HG02759 (cell line): ENCODE measurements around the gene DIDO1.
"Not testable (repeated sequence)": the region's sequence is repeated elsewhere in the genome, so short reads cannot be mapped to it uniquely, and the experiment has no call there.

ENCODE experiments used
- ATAC-seq: cut with Tn5 transposase; IDR thresholded peaks from one replicate; pipeline ENCODE4 v1.9.1; 2021; ENCODE audit warnings: mild to moderate bottlenecking, moderate library complexity; ENCODE audit not compliant: unreplicated experiment

The DIDO1 gene

DNA sequence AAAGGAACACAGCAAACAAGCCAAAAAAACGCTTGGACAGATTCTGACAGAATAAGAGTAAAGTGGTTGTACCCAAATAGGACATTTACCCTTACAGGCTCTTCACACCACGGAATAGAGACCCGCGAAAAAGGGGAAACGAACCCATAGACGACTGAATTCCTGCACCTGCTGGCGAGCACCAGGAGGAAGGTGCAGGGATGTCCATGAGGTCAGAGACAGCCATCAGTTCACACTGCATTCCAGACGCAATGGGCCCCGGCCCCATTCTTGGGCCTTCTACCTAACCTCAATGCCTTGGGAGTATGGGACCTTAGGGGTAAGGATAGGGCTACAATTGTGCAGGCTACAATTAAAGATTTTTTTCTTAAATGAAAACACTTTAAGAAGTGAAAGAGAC is 5.2 kb upstream of the DIDO1 start:
- ATAC-seq = no peak

DNA sequence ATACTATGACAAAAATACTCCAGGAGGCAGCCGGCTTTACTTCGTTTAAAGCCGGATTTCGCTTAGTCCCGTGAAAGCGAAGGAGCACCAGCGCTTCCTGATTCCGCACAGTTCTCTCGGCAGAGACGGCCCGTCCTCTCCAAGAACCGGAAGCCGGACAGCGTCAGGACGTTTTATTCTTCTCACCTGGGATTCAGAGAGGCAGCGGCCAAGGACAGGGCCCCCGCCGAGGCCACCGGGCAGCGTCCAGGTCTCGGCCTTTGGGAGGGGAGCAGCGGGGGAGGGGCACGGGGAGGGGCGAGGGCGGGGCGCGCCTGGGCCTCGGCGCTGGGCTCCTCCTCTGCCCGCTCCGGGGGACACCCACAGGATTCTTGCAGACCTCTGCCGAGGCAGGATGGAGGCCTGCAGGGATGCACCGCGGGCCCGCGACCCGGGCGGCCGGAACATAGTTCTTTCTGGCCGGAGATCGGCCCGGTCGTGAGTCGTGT is 2.8 kb upstream of the DIDO1 start:
- ATAC-seq = peak; percentile 24

DNA sequence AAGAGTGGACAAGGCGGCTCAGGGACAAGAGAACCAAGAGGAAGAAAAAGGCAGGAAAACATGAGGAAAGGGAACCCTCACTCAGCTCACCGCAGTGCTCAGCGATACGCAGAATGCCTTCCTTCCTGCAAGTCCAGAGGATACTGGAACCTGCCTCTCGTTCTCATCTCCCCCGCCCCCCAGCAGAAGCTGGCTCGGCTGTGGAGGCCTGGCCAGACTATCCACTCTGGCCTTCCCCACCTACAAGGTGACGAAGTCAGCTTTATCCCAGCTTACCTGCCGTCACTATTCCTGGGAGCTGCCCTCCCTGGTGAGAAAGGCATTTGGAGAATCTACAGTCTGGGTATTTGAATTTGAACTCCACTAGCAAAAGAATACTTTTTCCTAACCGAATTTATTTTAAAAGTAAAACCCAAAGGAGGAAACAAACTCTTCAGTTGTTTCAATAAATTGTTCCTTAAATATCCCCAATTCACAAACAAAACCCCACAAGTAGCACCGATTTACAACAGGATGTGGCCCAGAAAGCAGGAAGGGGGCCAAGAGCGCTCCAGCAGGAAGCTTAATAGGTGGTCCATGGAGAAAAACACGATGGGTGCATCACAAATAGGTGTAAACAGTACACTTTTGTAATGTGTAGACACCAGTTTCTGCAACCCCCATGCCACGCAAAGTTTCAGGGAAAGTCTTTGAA is 2.1 kb upstream of the DIDO1 start:
- ATAC-seq = no peak

DNA sequence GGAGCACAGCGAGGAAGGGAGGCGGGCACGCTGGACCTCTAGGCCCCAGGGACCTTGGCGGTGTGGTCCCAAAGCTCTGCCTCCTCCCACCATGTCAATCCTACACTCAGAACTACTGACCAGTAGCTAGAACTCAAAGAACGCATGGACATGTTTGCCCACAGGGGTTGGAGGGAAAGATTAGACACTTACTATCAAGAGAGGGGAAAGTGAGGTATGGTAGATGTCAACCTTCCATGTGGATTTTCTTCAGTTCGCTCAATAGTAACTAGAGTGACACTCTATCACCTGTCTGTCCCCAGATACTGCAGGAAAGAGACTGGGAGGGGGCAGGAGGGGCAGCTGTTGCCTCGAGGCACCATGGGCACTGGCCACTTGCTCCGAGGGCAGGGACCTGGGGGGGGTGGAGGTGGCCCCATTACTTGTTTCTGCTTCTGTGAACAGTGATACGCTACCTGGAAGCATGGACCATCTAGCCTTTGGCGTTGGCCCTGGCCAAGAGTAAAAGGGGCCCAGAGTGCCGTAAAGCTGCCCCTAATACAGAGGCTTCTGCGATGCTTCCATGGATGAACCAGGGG is 912 bp upstream of the DIDO1 start:
- ATAC-seq = no peak

DNA sequence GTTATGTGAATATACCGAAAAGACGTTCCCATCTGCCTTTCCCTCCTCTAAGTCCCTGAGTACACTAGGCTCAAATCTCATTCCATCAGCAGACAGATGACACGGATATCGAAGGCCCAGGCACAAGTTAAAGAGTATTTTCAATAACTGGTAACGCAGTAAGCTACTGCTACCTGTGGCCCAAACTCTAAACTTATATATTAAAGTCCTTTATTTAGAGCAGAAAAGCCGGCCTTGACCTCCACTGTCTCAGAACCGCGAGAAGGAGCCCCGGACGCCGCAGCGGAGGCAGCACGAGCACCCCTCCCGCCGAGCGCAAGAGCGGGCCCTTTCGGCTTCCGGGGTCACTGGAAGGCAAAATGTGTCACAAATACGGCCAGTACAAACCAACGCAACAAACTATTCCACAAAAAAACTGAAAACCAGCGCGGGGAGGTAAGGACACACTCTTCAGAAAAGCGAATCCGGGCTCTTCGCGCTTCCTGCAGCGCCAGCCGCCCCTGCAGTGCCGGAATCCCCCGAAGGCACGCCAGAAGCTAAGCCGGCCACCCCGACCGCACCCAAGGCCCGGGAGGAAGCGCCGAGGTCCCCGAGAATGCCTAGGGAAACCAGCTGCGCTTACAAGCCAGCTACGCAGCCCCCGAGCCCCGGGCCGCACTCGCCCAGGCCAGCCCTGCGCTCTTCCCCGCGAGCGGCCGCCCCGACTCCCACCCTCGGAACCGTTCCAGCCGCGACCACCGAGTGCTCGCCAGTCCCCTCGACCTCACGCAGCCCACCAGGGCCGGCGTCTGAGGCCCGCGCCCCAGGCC is 681 bp downstream of the DIDO1 start:
- peak; percentile 2 for ATAC-seq

DNA sequence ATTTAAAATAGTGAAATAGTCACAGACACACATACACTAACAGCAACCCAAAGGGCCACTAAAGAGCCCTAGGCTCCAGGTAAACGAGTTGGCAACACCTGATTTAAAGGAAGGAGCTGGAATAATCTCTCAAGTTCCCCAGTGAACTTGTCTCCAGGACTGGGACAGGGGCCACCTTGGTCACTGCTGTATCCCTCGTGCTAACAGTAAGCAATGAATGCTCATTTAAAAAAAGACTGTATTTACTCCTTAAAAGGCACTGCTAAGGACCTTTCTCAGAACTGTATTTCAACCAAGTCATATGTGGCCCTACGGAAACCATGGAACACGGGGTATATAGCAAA is 1.3 kb downstream of the DIDO1 start:
- no peak for ATAC-seq

DNA sequence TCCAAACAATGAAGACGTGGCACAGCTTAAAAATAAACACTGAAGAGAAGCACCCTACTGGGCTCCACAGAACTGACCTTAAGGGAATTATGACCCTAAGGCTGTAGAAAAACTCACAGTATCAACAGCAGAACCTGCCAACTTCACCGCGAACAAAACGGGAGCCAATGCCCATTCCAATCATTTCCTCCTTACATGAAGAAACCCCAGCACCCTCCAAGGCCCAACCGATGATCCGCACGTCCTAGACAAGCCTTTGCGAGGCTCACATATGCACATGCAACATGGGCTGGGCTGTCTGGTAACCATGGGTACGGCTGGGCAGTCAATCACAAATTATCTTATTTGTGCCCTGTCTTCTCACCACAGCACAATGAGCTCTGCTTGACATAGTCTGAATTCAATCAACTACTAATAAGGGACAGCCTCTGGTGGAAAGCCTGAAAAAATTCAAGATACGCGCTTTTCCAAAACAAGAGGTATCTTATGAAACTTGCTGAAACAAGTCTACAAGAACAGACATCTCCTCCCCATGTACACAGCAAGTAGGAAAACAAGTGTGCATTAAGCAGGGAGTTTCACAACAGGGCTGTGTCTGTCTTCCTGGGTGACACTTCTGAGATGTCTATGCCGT is 1.7 kb downstream of the DIDO1 start:
- ATAC-seq = no peak

DNA sequence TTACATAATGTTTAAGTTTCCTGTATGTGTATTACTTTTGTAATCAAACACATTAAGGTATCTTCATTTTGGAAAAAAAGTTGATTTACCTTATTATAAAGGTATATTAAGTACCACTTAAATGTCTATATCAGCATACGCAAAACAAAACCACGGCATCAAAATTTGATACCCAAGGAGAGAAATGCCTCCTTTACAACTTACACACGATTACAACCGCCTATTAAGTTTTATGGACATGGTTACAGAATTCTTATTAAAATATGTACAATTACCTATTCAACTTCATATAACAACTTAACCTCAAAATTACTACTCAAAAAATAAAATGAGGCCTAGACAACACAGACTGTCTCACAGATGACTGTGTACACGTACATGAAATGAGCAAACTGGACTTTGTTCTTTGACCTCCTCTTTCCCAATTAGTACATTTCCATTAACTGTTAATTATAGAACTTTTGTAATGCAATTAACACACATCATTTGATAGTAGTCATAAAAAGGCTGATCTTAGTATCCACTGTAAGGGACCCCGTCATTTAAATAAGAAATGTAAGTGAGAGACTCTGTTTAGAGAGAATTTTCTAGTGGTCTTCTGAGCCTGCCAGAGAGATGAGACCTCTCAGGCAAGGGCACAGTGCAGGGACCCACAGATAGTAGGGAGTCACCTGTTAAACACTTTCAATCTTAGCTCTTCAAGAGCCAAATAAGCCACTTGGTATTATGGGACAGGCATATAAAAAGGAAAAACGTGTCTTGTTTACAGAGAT is 2.5 kb downstream of the DIDO1 start:
- ATAC-seq = no peak

DNA sequence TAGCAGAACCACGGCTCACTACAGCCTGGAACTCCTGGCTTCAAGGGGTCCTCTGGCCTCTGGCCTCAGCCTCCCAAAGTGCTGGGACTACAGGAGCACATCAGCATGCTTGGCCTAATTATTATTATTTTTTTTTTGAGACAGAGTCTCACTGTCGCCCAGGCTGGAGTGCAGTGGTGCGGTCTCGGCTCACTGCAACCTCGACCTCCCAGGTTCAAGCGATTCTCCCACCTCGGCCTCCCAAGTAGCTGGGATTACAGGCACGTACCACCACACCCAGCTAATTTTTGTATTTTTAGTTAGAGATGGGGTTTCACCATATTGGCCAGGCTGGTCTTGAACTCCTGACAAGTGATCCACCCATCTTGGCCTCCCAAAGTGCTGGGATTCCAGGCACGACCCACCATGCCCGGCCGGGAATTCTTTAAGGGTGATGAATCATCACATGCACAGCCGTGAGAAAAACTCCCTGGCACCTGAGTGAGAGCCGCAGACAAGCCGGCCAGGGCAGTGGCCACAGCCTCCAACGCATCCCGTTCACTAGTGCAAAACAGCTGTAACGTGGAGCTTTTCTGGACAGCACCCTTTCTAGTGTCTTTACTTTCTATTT is 3.1 kb downstream of the DIDO1 start:
- ATAC-seq = not testable (repeated sequence)

DNA sequence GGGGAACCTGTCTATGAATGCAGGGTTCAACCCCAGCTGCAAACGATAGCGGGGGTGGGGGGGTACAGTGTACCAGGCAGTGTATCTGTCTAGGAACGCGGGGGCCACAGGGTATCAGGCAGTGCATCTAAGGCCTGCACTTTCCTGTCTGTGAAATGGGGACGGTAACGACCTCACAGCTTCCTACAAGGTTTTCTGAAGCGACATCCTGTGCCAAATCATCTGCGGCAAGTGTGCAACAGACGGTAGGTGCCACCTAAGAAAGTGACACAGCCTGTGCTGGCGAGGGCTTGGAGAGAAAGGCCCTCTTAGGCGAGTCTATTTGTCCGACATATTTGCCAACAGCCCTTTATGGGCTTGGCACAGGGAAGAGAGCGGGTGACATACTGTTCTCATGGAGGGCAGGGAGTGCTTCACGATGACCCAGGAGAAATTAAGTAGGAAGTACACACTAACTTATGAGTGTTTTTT is 3.8 kb downstream of the DIDO1 start:
- no peak for ATAC-seq

DNA sequence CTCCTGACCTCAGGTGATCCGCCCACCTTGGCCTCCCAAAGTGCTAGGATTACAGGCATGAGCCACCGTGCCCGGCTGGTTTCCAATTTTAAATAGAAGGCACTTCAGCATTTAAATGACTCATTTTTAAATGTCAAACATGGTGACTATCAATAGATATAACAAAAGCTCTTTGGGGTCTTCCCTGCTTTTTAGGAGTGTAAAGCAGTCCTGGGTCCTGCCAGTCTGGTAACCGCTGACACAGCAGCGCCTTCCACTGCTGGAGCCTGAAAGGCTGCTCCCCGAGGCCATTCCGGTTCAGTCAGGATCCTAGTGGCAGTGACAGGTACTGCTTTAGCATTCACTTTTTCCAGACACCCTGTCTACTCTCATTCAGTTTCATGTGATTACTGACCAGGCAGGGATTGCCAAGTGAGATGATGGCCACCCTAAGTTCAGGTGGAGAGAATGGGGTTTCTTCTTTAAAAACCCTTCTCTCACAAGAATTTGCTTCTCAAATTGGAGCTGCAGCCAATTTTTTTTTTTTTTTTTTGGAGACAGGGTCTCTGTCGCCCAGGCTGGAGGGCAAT is 5.1 kb downstream of the DIDO1 start:
- no peak for ATAC-seq

DNA sequence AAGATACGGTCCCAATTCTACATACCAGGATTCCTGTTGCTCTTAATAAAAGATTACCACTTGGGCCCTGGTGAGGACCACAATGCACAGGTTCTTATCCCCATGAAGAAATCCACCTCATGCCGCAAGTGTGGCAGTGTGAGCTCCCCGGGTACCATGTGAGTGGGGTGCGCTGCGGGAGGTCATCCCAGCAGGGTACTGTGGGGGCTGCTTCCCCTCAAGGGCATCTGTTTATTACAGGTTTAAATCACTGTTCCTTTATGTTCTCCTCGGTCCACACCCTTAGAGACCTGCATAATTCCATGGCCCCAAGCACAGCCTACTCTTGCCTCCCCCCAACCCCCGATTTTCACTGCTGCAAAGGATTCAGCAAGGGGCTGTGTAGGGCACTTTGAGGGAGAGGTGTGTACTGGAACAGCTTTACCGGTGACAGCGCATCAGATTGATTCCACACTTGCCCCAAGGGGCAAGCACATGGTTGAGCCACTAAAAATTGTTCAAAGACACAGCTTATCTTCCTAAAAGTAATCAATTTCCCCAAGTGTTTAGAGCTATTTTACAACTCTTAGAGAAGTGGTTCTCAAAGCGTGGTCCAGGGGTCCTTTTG is 6.2 kb downstream of the DIDO1 start:
- ATAC-seq = no peak

DNA sequence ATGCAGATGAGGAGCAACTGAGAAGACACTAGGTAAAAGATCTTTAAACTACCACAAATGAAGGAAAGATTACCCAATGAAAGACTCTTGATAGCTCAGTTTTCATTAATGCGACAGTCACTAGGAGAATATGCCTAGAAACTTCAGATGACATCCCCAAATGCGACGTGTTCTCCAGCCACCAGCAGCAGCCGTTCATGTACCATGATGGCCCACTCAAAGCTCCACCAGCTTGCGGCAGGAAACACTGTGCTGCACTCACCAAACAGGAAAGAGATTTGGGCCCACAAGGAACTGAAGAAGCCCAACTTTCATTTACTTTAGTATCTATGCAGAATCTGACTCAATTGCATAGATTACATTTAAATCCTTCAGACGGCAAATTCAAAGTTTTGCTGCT is 7.5 kb downstream of the DIDO1 start:
- ATAC-seq = peak; percentile 47

DNA sequence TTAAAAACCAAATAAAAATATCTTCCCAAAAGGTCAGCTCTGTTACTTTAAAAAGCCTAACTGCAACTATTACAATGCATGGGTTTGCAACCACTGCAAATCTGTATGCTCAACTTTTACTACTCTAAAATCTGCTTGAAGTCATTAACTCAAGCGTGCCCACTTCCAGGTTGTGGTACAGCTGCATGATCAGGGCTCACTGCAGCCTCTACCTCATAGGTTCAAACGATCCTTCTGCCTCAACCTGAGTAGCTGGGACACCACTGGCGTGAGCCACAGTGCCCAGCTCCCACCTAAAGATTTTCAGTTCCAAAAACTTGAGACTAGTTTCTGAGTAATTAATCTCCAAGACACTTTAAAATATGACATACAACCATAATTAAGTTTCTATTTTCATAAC is 8.2 kb downstream of the DIDO1 start:
- ATAC-seq = no peak

DNA sequence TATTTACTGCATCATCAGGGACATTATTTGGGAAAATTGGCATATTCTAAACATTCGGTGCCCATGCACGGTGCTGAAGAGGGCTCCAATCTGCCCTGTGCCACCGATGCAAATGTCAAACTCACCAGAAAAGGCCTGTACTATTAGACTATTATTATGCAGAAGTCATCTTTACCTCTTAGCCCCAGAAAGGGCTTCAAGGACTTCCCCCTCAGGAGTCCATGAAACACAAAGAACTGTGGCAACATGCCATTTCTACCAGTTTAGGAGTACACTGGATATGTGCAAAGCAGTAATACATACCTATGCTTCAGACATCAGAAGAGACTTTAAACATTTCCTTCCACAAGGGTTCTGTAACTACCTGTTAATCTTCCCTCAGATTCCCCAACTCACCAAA is 8.6 kb downstream of the DIDO1 start:
- no peak for ATAC-seq

DNA sequence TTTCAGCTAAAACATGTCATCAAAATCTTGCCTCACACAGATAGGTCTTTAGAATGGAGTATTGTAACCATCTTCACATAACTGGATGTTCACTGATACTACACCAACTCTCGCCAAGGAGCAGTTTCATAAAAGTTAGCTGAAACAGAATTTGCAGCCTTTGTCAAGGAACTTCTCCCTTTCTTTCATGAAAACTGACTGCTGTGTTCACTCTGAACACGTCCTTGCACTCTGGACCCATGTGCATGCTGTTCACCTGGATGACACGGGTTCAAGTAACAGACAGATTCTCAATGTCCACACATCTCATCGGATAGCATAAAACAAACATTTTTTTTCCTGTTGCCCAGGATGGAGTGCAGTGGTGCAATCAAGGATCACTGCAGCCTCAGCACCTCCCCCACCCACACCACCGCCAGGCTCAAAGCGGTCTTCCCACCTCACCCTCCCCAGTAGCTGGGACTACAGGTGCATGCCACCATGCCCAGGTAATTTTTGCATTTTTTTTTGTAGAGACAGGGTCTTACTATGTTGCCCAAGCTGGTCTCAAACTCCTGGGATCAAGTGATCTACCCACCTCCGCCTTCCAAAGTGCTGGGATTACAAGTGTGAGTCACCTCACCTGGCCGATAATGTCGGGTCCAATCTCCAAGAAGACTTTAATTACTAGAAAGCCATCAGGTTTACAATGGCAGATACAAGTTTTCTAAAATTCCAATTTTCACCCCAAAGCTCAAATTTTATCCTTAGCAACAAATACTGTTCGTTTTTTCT is 9.4 kb downstream of the DIDO1 start:
- no peak for ATAC-seq

DNA sequence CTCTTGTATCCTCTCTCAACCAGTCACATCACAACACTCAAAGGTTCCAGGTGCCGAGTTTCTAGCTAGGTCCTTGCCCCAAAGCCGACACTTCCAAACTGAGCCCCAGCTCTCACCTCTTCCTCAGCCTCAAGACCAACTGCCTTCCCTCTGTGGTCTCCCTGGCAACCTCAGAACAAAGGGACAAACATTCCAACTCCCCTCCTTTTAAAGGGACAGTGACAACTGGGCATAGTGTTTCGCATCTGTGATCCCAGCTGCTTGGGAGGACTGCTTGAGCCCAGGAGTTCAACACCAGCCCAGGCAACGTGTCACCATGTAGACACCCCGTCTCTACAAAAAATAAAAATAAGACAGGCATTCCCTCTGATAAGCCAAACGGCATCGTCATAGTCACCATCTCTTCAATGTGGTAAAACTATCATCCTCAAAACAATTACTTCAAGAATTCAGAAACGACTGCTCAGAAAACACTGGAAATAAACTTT is 11.3 kb downstream of the DIDO1 start:
- ATAC-seq = no peak

DNA sequence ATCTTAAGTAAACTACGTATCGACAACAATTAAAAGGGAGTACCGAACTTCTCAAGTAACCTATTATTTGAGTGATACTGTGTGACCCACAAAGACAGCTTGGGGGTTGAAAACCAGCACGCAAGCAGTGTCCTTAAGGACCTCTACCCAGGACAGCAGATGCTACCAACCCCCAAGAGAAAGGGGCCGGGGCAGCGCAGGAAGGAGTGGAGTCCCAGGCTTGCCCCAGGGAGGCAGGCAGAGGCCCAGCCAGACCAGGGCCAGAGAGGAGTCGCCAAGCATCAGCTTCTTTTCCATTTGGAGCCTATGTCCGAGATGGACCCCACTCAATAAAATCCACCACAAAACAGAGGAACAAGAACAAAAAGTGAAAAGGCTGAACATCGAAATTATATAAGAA is 11.9 kb downstream of the DIDO1 start:
- no peak for ATAC-seq
